ENCODE data around the gene TFAP2A. TPM values are rescaled to one million over a fixed set of nuclear protein-coding genes. Genes with fewer than 3 reads are reported as not detected.

Gene TFAP2A
- total RNA-seq, 1 donor from 2014 or later: 11.2 TPM

GRCh38 chr6:10425975-10426780 lies 11.3 kb upstream of the TFAP2A start:
- DNase-seq (ENCODE audit: low read depth): no peak

- DNase-seq (ENCODE audit: low read depth): no peak
Measured at GRCh38 chr6:10425176-10425974, 10.5 kb upstream of the TFAP2A start.

- no peak for DNase-seq (ENCODE audit: low read depth)
Measured at GRCh38 chr6:10424040-10424439, 9.2 kb upstream of the TFAP2A start.

GRCh38 chr6:10422737-10423034 lies 7.8 kb upstream of the TFAP2A start:
- DNase-seq (ENCODE audit: low read depth): no peak

- no peak for DNase-seq (ENCODE audit: low read depth)
Measured at GRCh38 chr6:10421921-10422736, 7.3 kb upstream of the TFAP2A start.

GRCh38 chr6:10421158-10421920 lies 6.5 kb upstream of the TFAP2A start:
- DNase-seq (ENCODE audit: low read depth): no peak

- no peak for DNase-seq (ENCODE audit: low read depth)
Measured at GRCh38 chr6:10420546-10421157, 5.8 kb upstream of the TFAP2A start.

- DNase-seq (ENCODE audit: low read depth): no peak
Measured at GRCh38 chr6:10419749-10420545, 5.1 kb upstream of the TFAP2A start.

- peak; percentile 71 for DNase-seq (ENCODE audit: low read depth)
Measured at GRCh38 chr6:10418862-10419748, 4.2 kb upstream of the TFAP2A start.

GRCh38 chr6:10418361-10418861 lies 3.5 kb upstream of the TFAP2A start:
- no peak for DNase-seq (ENCODE audit: low read depth)

GRCh38 chr6:10417681-10418104 lies 2.8 kb upstream of the TFAP2A start:
- no peak for DNase-seq (ENCODE audit: low read depth)

- DNase-seq (ENCODE audit: low read depth): no peak
Measured at GRCh38 chr6:10416863-10417641, 2.2 kb upstream of the TFAP2A start.

- no peak for DNase-seq (ENCODE audit: low read depth)
Measured at GRCh38 chr6:10416516-10416862, 1.6 kb upstream of the TFAP2A start.

GRCh38 chr6:10415617-10416480 lies 975 bp upstream of the TFAP2A start:
- DNase-seq (ENCODE audit: low read depth): no peak

- no peak for DNase-seq (ENCODE audit: low read depth)
Measured at GRCh38 chr6:10413850-10414738, 780 bp downstream of the TFAP2A start.

- no peak for DNase-seq (ENCODE audit: low read depth)
Measured at GRCh38 chr6:10413262-10413849, 1.5 kb downstream of the TFAP2A start.
